Measurements from ENCODE around the gene SPRTN. TPM values are rescaled to one million over a fixed set of nuclear protein-coding genes. Genes with fewer than 3 reads are reported as not detected.

Gene SPRTN
- total RNA-seq, 1 donor from 2014 or later = 13.5 TPM

DNA sequence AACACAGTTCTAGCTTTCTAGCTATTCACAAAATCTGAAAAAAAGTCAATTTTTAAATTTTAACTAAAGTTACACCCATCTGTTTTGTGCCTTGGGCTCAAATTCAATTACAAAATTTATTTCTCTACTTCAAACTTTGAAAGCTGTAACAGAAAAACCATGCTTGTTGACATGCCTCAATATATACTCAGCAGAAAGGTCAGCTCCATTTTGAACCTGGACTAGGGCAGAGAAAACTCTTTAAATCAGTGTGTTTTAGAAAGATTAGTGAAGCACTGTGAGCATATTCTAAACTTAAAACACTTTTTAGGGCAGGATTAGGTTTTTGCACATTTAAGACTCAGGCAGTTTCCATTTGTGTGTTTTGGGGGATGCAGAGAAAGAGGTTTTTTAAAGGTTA, 34.4 kb downstream of the SPRTN start:
- TF ChIP-seq, protein P1, sequence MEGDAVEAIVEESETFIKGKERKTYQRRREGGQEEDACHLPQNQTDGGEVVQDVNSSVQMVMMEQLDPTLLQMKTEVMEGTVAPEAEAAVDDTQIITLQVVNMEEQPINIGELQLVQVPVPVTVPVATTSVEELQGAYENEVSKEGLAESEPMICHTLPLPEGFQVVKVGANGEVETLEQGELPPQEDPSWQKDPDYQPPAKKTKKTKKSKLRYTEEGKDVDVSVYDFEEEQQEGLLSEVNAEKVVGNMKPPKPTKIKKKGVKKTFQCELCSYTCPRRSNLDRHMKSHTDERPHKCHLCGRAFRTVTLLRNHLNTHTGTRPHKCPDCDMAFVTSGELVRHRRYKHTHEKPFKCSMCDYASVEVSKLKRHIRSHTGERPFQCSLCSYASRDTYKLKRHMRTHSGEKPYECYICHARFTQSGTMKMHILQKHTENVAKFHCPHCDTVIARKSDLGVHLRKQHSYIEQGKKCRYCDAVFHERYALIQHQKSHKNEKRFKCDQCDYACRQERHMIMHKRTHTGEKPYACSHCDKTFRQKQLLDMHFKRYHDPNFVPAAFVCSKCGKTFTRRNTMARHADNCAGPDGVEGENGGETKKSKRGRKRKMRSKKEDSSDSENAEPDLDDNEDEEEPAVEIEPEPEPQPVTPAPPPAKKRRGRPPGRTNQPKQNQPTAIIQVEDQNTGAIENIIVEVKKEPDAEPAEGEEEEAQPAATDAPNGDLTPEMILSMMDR (IDR thresholded peaks at IDR 0.05) = no peak
- H3K9me3 Mint-ChIP-seq (ENCODE audit: unreplicated experiment) = no peaks in the 10 kb centered on the region
- no peak overlapping the region for H3K4me3 Mint-ChIP-seq (ENCODE audit: unreplicated experiment)

GRCh38 chr1:231374394-231374793, 36.3 kb downstream of the SPRTN start:
- no peak overlapping the region for H3K4me3 Mint-ChIP-seq (ENCODE audit: unreplicated experiment)
- DNase-seq (ENCODE audit: extremely low spot score, unreplicated experiment) = no peak
- TF ChIP-seq, protein P1 (IDR thresholded peaks at IDR 0.05) = no peak
- peaks cover 6% of the 10 kb centered on the region for H3K36me3 Mint-ChIP-seq (ENCODE audit: unreplicated experiment)
- no peaks in the 10 kb centered on the region for H3K9me3 Mint-ChIP-seq (ENCODE audit: unreplicated experiment)
- no peak overlapping the region for H3K27ac Mint-ChIP-seq (ENCODE audit: unreplicated experiment)
- no peaks in the 10 kb centered on the region for H3K27me3 Mint-ChIP-seq (ENCODE audit: unreplicated experiment)
- peaks cover 9% of the 10 kb centered on the region for H3K4me1 Mint-ChIP-seq (ENCODE audit: unreplicated experiment)

More for the DNA sequence above, 34.4 kb downstream of the SPRTN start:
- Mint-ChIP-seq H3K4me1 (ENCODE audit: unreplicated experiment) (peaks cover 9% of the 10 kb centered on the region), H3K27me3 (ENCODE audit: unreplicated experiment) (no peaks in the 10 kb centered on the region), H3K27ac (ENCODE audit: unreplicated experiment) (no peak overlapping the region), H3K36me3 (ENCODE audit: unreplicated experiment) (peaks cover 8% of the 10 kb centered on the region)
- DNase-seq (ENCODE audit: extremely low spot score, unreplicated experiment) = no peak

DNA sequence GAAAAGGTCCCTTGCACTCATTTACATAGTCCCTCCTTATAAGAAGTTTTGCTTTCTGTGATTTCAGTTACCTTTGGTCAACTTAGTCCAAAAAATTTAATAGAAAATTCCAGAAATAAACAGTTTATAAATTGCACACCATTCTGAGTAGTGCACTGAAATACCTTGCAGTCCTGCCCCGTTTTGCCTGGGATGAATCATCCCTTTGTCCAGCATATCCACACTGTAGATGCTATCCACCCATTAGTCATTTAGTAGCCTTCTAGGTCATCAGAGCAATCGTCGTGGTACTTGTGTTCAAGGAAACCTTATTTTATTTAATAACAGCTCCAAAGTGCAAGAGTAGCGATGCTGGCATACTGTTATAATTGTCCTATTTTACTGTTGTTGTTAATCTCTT, 38.0 kb downstream of the SPRTN start:
- Mint-ChIP-seq H3K4me3 (ENCODE audit: unreplicated experiment) (no peak overlapping the region), H3K4me1 (ENCODE audit: unreplicated experiment) (peaks cover 9% of the 10 kb centered on the region), H3K36me3 (ENCODE audit: unreplicated experiment) (no peaks in the 10 kb centered on the region), H3K27me3 (ENCODE audit: unreplicated experiment) (no peaks in the 10 kb centered on the region), H3K9me3 (ENCODE audit: unreplicated experiment) (no peaks in the 10 kb centered on the region), H3K27ac (ENCODE audit: unreplicated experiment) (no peak overlapping the region)
- no peak for DNase-seq (ENCODE audit: extremely low spot score, unreplicated experiment)
- TF ChIP-seq, protein P1 (IDR thresholded peaks at IDR 0.05) = no peak

GRCh38 chr1:231376875-231377549, 38.9 kb downstream of the SPRTN start:
- peaks cover 9% of the 10 kb centered on the region for H3K4me1 Mint-ChIP-seq (ENCODE audit: unreplicated experiment)
- TF ChIP-seq, protein P1 (IDR thresholded peaks at IDR 0.05) = no peak
- H3K27me3 Mint-ChIP-seq (ENCODE audit: unreplicated experiment) = no peaks in the 10 kb centered on the region
- no peak overlapping the region for H3K4me3 Mint-ChIP-seq (ENCODE audit: unreplicated experiment)
- no peak for DNase-seq (ENCODE audit: extremely low spot score, unreplicated experiment)
- no peak overlapping the region for H3K27ac Mint-ChIP-seq (ENCODE audit: unreplicated experiment)
- no peaks in the 10 kb centered on the region for H3K9me3 Mint-ChIP-seq (ENCODE audit: unreplicated experiment)
- no peaks in the 10 kb centered on the region for H3K36me3 Mint-ChIP-seq (ENCODE audit: unreplicated experiment)

DNA sequence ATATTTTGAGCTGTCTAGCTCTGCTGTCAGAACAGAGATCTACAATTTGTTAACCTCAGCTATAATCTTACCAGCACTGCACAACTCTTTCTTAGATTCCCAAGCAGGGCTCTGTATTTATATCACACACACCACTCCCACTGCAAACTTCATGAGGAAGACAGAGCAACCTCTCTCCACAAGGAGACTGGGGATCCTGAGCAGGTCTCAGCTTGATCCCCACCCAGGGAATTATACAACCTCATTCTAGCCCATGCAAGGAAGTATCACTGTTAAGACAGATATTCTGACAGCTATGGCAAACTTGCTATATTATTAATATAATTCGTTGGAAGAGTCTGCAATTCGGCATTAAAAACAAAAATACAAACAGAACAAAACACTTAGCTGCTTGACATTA, 43.6 kb downstream of the SPRTN start:
- H3K36me3 Mint-ChIP-seq (ENCODE audit: unreplicated experiment) = no peaks in the 10 kb centered on the region
- H3K9me3 Mint-ChIP-seq (ENCODE audit: unreplicated experiment) = no peaks in the 10 kb centered on the region
- TF ChIP-seq, protein P1 (IDR thresholded peaks at IDR 0.05) = no peak
- H3K4me3 Mint-ChIP-seq (ENCODE audit: unreplicated experiment) = no peak overlapping the region
- no peaks in the 10 kb centered on the region for H3K27me3 Mint-ChIP-seq (ENCODE audit: unreplicated experiment)
- DNase-seq (ENCODE audit: extremely low spot score, unreplicated experiment) = no peak
- H3K27ac Mint-ChIP-seq (ENCODE audit: unreplicated experiment) = no peak overlapping the region
- H3K4me1 Mint-ChIP-seq (ENCODE audit: unreplicated experiment) = peaks cover 4% of the 10 kb centered on the region

Measured in osteocyte (in vitro differentiated cells).